ENCODE results near the gene TSGA10IP.

The TSGA10IP gene

DNA sequence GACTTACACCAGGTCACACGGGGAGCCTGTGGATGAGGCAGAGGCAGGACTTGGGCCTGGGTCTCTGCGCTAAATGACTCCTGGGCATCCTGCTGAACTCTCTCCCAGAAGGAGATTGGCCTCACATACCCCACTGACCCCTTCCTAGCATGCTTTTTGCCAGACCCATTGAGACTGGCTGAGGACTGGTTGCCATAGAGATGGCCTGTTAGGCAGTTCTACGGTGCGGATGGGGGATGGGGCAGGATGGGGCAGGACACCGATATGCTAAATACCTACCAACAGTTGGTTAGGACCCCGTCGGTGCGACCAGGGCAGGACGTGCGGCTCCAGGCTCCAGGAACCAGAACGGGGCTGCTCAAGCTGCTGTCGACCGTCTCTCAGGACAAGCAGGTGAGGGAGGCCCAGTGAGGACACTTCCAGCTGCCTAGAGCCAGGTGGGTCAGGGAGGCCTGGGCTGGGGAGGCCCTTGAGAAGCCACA lies at the start of gene TSGA10IP:
TSGA10IP (plus strand) TSS at position 51 of the 482 bp plus-strand sequence; CDS start at position 247, 196 bp downstream.
- no peak for DNase-seq

DNA sequence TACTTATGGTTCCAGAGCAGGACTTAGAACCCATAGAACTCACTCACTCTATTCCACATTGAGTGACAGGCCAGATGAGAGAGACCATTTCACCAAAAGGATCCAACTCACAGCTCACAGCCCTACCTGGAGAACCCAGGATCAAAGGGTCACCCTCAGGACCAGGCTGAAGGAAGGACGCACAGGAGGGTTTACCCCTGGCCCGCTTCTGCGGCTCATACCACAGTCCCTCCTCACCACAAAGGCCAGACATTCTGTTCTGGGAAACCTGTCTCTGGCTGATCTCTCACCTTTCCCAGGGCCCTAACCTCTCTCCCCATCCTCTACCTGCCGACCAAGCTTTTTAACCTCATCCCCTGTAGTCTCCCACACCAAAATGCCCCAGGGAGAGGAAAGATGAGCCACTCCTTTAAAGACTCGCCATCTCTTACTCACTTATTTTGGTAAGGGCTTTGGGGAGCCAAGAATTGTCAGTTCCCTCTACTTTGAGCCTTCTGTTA lies 49.7 kb upstream of the TSGA10IP start:
- no peak for DNase-seq

- no peak for DNase-seq
Observed at GRCh38 chr11:65896034-65896999, 49.0 kb upstream of the TSGA10IP start.

- DNase-seq = no peak
Observed at GRCh38 chr11:65897020-65897471, 48.2 kb upstream of the TSGA10IP start.

- DNase-seq = no peak
Observed at GRCh38 chr11:65898656-65899355, 46.5 kb upstream of the TSGA10IP start.

GRCh38 chr11:65899356-65900124 lies 45.7 kb upstream of the TSGA10IP start:
- peak; percentile 80 to 82 for DNase-seq

GRCh38 chr11:65900125-65900898 lies 45.0 kb upstream of the TSGA10IP start, which contains the start of gene FOSL1:
FOSL1 (minus strand) TSS chr11:65900388; CDS start chr11:65900339, 49 bp downstream.
- peak; percentile 94 to 97 for DNase-seq

GRCh38 chr11:65900899-65901180 lies 44.4 kb upstream of the TSGA10IP start:
- no peak for DNase-seq

DNA sequence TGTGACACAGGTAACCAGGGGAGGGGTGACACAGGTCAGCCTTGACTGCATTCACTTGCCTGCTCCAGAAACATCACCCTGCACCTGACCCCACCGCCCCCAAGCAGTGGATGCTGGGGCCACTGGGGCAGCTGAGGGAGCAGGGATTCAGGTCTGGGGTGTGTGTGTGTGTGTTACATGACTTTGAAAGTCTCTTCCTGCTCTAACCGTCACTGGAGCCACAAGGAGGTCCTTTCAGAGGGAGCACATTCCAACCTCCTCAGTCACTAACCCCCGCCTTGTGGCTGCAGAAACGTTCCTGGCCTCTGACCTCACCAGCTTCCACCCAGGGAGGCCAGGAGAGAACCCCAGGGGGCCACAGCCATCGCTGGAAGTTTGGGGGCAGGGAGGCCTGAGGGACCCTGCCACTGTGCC lies 42.2 kb upstream of the TSGA10IP start:
- DNase-seq = no peak

GRCh38 chr11:65903715-65904114 lies 41.6 kb upstream of the TSGA10IP start:
- DNase-seq = no peak

GRCh38 chr11:65906602-65907001 lies 38.7 kb upstream of the TSGA10IP start:
- no peak for DNase-seq

GRCh38 chr11:65907878-65908277 lies 37.4 kb upstream of the TSGA10IP start:
- no peak for DNase-seq

- DNase-seq = no peak
Observed at GRCh38 chr11:65911682-65912568, 33.4 kb upstream of the TSGA10IP start.

DNA sequence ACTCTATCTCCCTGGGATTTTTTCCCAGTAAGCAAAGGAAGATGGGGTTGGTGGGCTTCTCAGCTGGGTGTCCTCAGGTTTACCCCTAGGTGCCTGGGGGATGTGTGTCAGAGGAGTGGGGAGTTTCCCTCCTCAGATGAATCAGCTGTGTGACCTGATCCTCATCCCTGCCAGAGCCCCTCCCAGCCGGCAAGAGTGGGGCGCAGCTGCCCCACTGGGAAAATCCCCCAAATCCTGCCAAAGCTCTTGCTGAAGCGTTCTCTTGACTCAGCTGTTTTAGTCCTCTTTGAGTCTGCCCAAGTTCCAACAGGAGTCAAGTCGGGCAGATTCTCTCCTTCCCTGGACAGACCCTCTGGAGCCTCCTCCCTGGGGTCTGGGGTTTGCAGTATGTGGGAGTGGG lies 32.4 kb upstream of the TSGA10IP start:
- no peak for DNase-seq

GRCh38 chr11:65915101-65915820 lies 30.0 kb upstream of the TSGA10IP start:
- no peak for DNase-seq

GRCh38 chr11:65915821-65916251 lies 29.4 kb upstream of the TSGA10IP start:
- DNase-seq = peak in 1 of 2 experiments; percentile 37

- DNase-seq = no peak
Observed at GRCh38 chr11:65916391-65916790, 28.9 kb upstream of the TSGA10IP start.

GRCh38 chr11:65917077-65917433 lies 28.2 kb upstream of the TSGA10IP start:
- DNase-seq = no peak

DNA sequence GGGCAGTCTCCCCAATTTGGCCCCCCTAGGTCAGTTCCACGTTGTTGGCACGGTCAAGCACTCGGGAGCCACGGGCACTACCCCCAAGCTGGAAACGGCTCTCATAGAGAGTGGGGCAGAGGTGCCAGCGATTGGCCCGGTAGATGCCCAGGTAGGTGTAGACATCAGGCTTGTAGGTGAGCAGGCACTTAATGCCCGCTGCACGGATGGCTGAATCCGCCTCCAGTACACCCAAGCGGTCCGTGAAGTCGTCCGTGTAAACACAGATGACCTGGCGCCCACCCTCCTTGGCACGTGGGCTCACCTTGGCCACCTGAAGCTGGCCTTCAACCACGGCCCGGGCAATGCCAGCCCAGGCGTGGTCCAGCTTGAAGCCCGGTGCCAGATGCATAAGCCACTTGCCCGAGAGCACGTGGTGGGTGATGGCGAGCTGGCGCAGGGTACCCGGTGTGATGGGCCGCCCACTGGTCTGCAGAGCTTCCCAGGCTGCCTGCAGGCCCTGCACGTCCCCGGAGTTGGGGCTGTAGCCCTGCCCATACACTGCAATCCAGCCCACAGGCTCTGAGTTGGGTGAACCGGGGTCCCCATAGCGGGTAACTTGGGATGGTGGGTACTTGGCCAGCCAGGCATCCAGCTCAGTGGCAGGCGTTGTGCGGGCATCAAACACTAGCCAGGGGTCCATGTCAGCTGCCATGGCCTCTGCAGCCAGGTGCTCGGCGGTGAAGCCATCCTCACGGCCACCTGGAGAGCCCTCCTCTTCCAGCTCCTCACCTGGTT lies 27.7 kb upstream of the TSGA10IP start:
- no peak for DNase-seq

Measured in stimulated activated CD4-positive, alpha-beta T cell treated with anti-CD3 and anti-CD28 coated beads, Interleukin-4, amount 100 ng/mL, for 4 hours (primary cell).